ENCODE data around the gene RAB4B.

- no peak for TF ChIP-seq SUZ12 (IDR thresholded peaks at IDR 0.05; ENCODE audit: extremely low read depth, insufficient read depth, insufficient read length)
- TF ChIP-seq YY1 (IDR thresholded peaks at IDR 0.05; ENCODE audit: insufficient read depth, insufficient read length), result no peak
- TF ChIP-seq ZNF274 (IDR thresholded peaks at IDR 0.05; ENCODE audit: low read depth, low read length), result no peak
Observed at GRCh38 chr19:40762754-40763470, 15.1 kb upstream of the RAB4B start.
